PFSK-1 (cell line): ENCODE data around the gene C1QTNF5.

Source experiments
- FOXP2 ChIP-seq: optimal IDR thresholded peaks from 2 replicates; pipeline ENCODE3; 2011; ENCODE audit warnings: borderline replicate concordance, control low read depth, inconsistent platforms; ENCODE audit not compliant: insufficient read depth; ENCODE audit errors: extremely low read length, extremely low read depth
- POLR2AphosphoS5 ChIP-seq: IDR thresholded peaks from 2 replicates; pipeline ENCODE4 v1.6.1; 2012; ENCODE audit warnings: low read depth, mild to moderate bottlenecking, control low read depth, low read length, moderate library complexity
- SIN3A ChIP-seq: IDR thresholded peaks from 2 replicates; pipeline ENCODE4 v1.6.1; 2012; ENCODE audit warnings: mild to moderate bottlenecking, low read length, moderate library complexity, borderline replicate concordance; ENCODE audit not compliant: insufficient read depth
- TAF1 ChIP-seq: IDR thresholded peaks from 2 replicates; pipeline ENCODE4 v1.6.1; 2012; ENCODE audit warnings: low read length, control low read depth, borderline replicate concordance; ENCODE audit not compliant: insufficient read depth
- TF ChIP-seq, protein P1 (sequence below), 2 experiments: IDR thresholded peaks; 2 replicates each; pipeline versions ENCODE4 v1.6.1 to v1.8.0; 2011 to 2012; ENCODE audit warnings: low read depth in 2 of 2, low read length in 2 of 2, control low read depth in 1 of 2, inconsistent platforms in 1 of 2, mild to moderate bottlenecking in 1 of 2, moderate library complexity in 1 of 2; ENCODE audit not compliant: insufficient read depth in 1 of 2

Gene C1QTNF5

DNA sequence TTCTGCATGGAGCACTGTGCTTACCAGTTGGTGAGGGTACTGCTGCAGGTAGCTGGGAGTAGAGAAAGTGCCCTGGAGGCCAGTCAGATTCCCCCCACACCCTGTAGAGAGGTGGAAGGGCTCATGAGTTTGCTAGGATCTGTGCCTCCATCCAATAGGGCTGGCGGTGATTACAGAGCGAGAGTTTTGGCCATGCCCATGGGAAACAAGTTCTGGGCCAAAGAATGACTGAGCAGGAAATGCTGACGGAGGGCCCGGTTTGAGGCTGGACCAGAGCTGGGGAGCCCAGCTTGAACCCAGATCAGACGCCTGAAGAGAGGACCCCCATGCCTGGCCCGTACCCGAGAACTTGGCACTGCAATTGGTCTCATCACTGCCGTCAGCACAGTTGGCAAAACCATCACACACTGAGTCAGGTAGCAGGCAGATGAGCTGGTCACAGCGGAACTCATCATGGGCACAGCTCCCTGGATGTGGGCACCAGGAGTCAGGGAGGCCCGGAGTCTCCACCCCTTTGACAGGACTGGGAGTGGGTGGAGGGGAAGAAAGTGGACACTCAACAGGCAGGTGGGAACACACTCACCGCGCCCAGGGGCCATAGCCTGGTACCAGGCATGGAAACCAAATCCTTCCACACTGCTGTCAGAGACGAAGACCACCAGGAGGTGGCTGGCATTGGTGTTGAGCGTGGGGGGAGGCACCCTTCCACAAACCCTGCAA, 3.8 kb upstream of the C1QTNF5 start:
- TF ChIP-seq FOXP2, result no peak
- TF ChIP-seq TAF1, result no peak
- TF ChIP-seq, protein P1, sequence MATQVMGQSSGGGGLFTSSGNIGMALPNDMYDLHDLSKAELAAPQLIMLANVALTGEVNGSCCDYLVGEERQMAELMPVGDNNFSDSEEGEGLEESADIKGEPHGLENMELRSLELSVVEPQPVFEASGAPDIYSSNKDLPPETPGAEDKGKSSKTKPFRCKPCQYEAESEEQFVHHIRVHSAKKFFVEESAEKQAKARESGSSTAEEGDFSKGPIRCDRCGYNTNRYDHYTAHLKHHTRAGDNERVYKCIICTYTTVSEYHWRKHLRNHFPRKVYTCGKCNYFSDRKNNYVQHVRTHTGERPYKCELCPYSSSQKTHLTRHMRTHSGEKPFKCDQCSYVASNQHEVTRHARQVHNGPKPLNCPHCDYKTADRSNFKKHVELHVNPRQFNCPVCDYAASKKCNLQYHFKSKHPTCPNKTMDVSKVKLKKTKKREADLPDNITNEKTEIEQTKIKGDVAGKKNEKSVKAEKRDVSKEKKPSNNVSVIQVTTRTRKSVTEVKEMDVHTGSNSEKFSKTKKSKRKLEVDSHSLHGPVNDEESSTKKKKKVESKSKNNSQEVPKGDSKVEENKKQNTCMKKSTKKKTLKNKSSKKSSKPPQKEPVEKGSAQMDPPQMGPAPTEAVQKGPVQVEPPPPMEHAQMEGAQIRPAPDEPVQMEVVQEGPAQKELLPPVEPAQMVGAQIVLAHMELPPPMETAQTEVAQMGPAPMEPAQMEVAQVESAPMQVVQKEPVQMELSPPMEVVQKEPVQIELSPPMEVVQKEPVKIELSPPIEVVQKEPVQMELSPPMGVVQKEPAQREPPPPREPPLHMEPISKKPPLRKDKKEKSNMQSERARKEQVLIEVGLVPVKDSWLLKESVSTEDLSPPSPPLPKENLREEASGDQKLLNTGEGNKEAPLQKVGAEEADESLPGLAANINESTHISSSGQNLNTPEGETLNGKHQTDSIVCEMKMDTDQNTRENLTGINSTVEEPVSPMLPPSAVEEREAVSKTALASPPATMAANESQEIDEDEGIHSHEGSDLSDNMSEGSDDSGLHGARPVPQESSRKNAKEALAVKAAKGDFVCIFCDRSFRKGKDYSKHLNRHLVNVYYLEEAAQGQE (IDR thresholded peaks at IDR 0.05; ENCODE audit: insufficient read depth in 1 of 2, low read depth in 2 of 2, low read length in 2 of 2), result no peak
- TF ChIP-seq POLR2AphosphoS5, result no peak
- TF ChIP-seq SIN3A, result no peak

DNA sequence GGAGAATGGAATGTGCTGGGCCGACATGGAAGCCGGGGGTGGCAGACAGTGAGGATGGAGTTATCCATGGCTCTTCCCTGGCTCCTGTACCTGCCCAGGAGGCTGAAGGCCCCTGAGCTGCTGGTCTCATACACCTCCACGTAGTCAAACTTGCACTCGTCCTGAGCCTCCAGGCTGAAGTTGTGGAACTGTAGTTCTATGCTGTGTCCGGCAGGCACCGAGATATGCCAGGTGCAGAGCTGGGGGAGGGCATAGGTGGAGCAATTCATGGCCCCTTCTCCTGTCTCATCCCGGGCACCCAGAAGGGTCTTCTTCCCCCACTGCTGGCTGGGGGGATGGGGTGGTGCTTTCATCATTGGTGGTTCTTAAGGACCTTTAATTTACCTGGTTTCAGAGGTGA, 3.0 kb upstream of the C1QTNF5 start:
- TF ChIP-seq TAF1, result no peak
- TF ChIP-seq, protein P1 (IDR thresholded peaks at IDR 0.05; ENCODE audit: insufficient read depth in 1 of 2, low read depth in 2 of 2, low read length in 2 of 2), result no peak

DNA sequence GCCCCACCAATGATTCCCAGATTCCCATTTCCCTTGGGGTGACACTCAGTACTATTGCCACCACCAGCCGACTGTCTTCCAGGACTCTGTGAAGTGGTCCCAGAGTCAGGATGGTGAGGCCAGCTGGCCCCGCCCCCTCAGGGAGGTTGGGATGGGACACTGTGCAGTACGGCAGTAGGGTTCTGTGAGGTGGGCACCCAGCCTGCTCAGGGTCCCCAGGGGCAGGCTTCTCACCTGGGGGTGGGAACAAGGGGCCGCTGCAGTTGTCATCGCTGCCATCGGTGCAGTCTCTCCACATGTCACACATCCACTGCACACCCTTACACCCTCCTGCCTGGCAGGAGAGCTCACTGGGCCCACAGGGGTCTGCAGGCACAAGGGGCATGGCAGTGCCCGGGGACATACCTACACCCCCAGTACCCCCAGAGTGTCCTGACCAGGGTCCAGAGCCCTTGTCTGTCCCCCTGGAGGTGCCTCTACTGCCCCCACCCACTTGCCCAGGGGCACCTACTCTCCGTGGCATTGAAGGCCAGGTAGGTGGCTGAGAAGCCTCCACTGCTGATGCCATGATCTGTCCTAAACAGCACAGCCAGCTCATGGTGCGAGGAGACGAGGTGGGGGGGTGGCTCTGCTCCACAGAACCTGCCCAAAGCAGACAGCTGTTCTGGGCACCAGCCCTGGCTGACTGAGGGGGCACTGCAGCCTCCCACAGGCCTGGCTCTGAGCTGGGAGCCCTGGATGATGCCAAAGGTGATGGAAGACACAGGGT, 1.9 kb upstream of the C1QTNF5 start:
- TF ChIP-seq POLR2AphosphoS5 (no peak), SIN3A (no peak)

DNA sequence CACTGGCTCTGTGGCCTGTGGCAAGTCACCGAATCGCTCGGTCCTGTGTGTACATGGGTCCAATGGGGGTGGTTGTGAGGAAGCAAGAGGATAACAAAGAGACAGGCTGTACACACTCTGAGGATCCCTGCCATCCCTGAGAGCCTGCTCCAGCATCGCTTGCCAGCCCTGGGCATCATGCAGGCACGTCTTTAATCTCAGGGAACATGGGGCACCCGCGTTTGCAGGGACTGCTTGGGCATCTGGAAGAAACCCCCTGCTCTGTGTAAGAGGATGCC, 1.3 kb upstream of the C1QTNF5 start:
- no peak for TF ChIP-seq POLR2AphosphoS5
- no peak for TF ChIP-seq TAF1
- no peak for TF ChIP-seq FOXP2
- TF ChIP-seq, protein P1 (IDR thresholded peaks at IDR 0.05; ENCODE audit: insufficient read depth in 1 of 2, low read depth in 2 of 2, low read length in 2 of 2), result no peak
- no peak for TF ChIP-seq SIN3A

DNA sequence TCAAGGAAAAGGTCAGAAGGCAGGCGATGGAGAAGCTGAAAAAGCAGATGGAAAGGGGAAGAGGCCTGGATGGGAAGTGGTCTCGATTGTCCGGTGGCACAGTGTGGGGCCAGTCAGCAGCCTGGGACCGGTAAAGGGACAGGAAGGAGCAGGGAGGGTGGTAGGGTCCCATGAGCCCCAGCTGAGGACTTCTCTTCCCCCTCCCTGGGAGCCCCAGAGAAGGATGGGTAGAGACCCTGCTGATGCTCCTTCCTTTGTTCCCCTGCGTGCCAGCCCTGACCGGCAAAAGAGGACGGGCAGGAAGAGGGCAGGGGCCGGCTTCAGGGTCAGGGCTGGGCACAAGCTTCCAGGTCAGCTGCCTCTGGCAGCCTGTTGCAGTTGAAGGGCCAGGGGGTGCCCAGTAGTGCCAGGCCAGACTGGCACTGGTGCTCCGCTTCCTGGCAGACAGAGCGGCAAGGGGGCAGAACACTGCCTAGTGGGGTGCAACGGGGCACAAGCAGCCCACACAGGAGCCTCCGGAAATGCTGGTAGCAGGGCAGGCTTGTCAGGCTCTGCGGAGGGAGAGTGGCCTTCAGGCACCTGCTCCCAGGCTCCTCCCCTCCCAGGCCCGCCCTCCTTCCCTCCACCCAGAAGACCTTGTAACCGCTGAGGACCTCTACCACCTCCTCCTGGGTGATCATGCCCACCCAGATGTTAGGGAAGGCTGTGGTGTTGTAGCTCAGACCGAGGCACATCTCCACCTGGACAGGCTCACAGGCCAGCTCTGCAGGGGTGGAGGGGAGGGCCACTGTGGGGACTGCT, 739 bp upstream of the C1QTNF5 start:
- TF ChIP-seq SIN3A (no peak), FOXP2 (no peak), POLR2AphosphoS5 (no peak), TAF1 (no peak)
- TF ChIP-seq, protein P1 (IDR thresholded peaks at IDR 0.05; ENCODE audit: insufficient read depth in 1 of 2, low read depth in 2 of 2, low read length in 2 of 2), result no peak
